SK-N-SH (cell line): Measurements from ENCODE around the gene RBM19. TPM values are rescaled to one million over a fixed set of nuclear protein-coding genes. Genes with fewer than 3 reads are reported as not detected.

Source experiments
- CTCF ChIA-PET: fragments of 300-600, 350-600 bp; formaldehyde crosslinking; extraction: SDS; loops from one replicate; lab custom pipeline; 2021; lab: Yijun Ruan, JAX
- POLR2A ChIA-PET: fragments of 350-600 bp; sonication (Branson Sonifier 250); formaldehyde crosslinking; extraction: SDS; loops from one replicate; lab custom pipeline; 2020; ENCODE audit warnings: antibody characterized with exemption, inconsistent platforms; lab: Yijun Ruan, JAX
- DNase-seq: peaks from one replicate; pipeline ENCODE4 v3.0.0; 2012
- H2AFZ ChIP-seq: fragments of 200-600 bp; sonication (generic); 2 replicates; pipeline ENCODE4 v1.8.1; 2016; ENCODE audit warnings: antibody characterized with exemption, mild to moderate bottlenecking, low read depth
- H3F3A ChIP-seq: fragments of 200-600 bp; sonication (generic); replicated peaks from 2 replicates; pipeline ENCODE3; 2016; ENCODE audit warnings: antibody characterized with exemption, mild to moderate bottlenecking; ENCODE audit not compliant: insufficient read depth
- H3K27ac ChIP-seq, 2 experiments: fragments of 200-500 bp in 1 of 2; fragments of 200-600 bp in 1 of 2; sonication (Bioruptor generic) in 1 of 2; sonication (generic), shearing (Covaris generic) in 1 of 2; 2 replicates each; pipeline versions ENCODE4 v1.5.1 to v1.6.1; 2014 to 2016; ENCODE audit warnings: low read depth in 2 of 2, inconsistent platforms in 1 of 2, low read length in 1 of 2, mild to moderate bottlenecking in 1 of 2, mixed read lengths in 1 of 2
- H3K27me3 ChIP-seq: fragments of 200-600 bp; sonication (generic), shearing (Covaris generic); 2 replicates; pipeline ENCODE4 v1.6.1; 2016; ENCODE audit warnings: mixed run types; ENCODE audit not compliant: insufficient read depth
- H3K36me3 ChIP-seq, 2 experiments: fragments of 200-500 bp in 1 of 2; fragments of 200-600 bp in 1 of 2; sonication (Bioruptor generic) in 1 of 2; sonication (generic) in 1 of 2; replicated peaks in 1 of 2; 2 replicates each; pipeline versions ENCODE3 to v1.5.1; 2014 to 2016; ENCODE audit warnings: low read length in 1 of 2, mild to moderate bottlenecking in 1 of 2; ENCODE audit not compliant: insufficient read depth in 2 of 2, control insufficient read depth in 1 of 2
- H3K4me1 ChIP-seq, 2 experiments: fragments of 200-500 bp in 1 of 2; fragments of 200-600 bp in 1 of 2; sonication (Bioruptor generic) in 1 of 2; sonication (generic), shearing (Covaris generic) in 1 of 2; 2 replicates each; pipeline versions ENCODE4 v1.5.1 to v1.6.1; 2014 to 2016; ENCODE audit warnings: low read depth in 1 of 2, low read length in 1 of 2, mixed run types in 1 of 2; ENCODE audit not compliant: insufficient read depth in 2 of 2, control insufficient read depth in 1 of 2
- H3K4me2 ChIP-seq: fragments of 200-600 bp; sonication (generic), shearing (Covaris generic); 2 replicates; pipeline ENCODE4 v1.6.1; 2017; ENCODE audit warnings: mixed run types
- H3K4me3 ChIP-seq, 2 experiments: fragments of 200-500 bp in 1 of 2; fragments of 200-600 bp in 1 of 2; sonication (Bioruptor generic) in 1 of 2; sonication (generic), shearing (Covaris generic) in 1 of 2; 2 replicates each; pipeline versions ENCODE4 v1.5.1 to v1.8.1; 2014 to 2016; ENCODE audit warnings: low read depth in 2 of 2, inconsistent platforms in 1 of 2, low read length in 1 of 2, mild to moderate bottlenecking in 1 of 2, mixed read lengths in 1 of 2, moderate library complexity in 1 of 2
- H3K79me2 ChIP-seq: fragments of 200-600 bp; sonication (generic); 2 replicates; pipeline ENCODE4 v1.8.1; 2017; ENCODE audit warnings: mild to moderate bottlenecking; ENCODE audit not compliant: insufficient read depth
- H3K9ac ChIP-seq: fragments of 200-600 bp; sonication (generic); 2 replicates; pipeline ENCODE4 v1.6.1; 2017; ENCODE audit warnings: mixed run types
- H3K9me2 ChIP-seq: fragments of 200-600 bp; sonication (generic); 2 replicates; pipeline ENCODE4 v1.6.1; 2017; ENCODE audit warnings: mixed run types
- H3K9me3 ChIP-seq: fragments of 200-600 bp; sonication (generic); 2 replicates; pipeline ENCODE4 v1.6.1; 2017; ENCODE audit warnings: mixed run types, mild to moderate bottlenecking, moderate library complexity
- H4K20me1 ChIP-seq: fragments of 200-600 bp; sonication (generic); 2 replicates; pipeline ENCODE4 v1.6.1; 2017; ENCODE audit warnings: mild to moderate bottlenecking, mixed run types; ENCODE audit not compliant: insufficient read depth
- EP300 ChIP-seq, 2 experiments: IDR thresholded peaks; 2 replicates each; pipeline versions ENCODE4 v1.4.0 to v1.6.1; 2012; ENCODE audit warnings: borderline replicate concordance in 1 of 2, low read depth in 1 of 2, low read length in 1 of 2
- FOSL2 ChIP-seq: IDR thresholded peaks from 2 replicates; pipeline ENCODE4 v1.4.0; 2012; ENCODE audit warnings: low read depth, mild to moderate bottlenecking, moderate library complexity, borderline replicate concordance
- FOXJ3 ChIP-seq: sonication (generic); formaldehyde crosslinking; IDR thresholded peaks from 2 replicates; pipeline ENCODE4 v1.5.1; 2020; ENCODE audit warnings: mild to moderate bottlenecking, missing genetic modification reagents
- GATA2 ChIP-seq: sonication (generic); formaldehyde crosslinking; IDR thresholded peaks from 2 replicates; pipeline ENCODE4 v1.5.0; 2020; ENCODE audit warnings: mild to moderate bottlenecking, missing genetic modification reagents
- MEF2A ChIP-seq: IDR thresholded peaks from 2 replicates; pipeline ENCODE4 v1.4.0; 2012; ENCODE audit warnings: low read depth, borderline replicate concordance
- NFIC ChIP-seq: IDR thresholded peaks from 2 replicates; pipeline ENCODE4 v1.4.0; 2012; ENCODE audit warnings: borderline replicate concordance
- NRF1 ChIP-seq: IDR thresholded peaks from 2 replicates; pipeline ENCODE4 v1.6.1; 2012; ENCODE audit warnings: low read depth, mild to moderate bottlenecking, low read length
- RFX5 ChIP-seq: IDR thresholded peaks from 2 replicates; pipeline ENCODE4 v1.6.1; 2012; ENCODE audit warnings: mild to moderate bottlenecking, improper control_type of control experiment, low read length
- ZBTB33 ChIP-seq: IDR thresholded peaks from 2 replicates; pipeline ENCODE4 v1.4.0; 2012; ENCODE audit warnings: low read depth, borderline replicate concordance
- WGBS: methylation state at CpG from one replicate; pipeline ENCODE4 v1.1.6; 2017; ENCODE audit warnings: low lambda C conversion rate; 5-methylcytosine and 5-hydroxymethylcytosine counted together
- polyA plus RNA-seq, 3 experiments: library from polyadenylated mRNA; depleted of rRNA; stranded (reverse); fragments of >200 nt; gene quantifications; 2 replicates each; pipeline ENCODE4 v1.2.3, GENCODE V29; 2012
- TF ChIP-seq, protein P1 (sequence below): fragments of 200-600 bp; sonication (generic); IDR thresholded peaks from 2 replicates; pipeline ENCODE4 v1.6.1; 2017; ENCODE audit warnings: antibody characterized with exemption, mild to moderate bottlenecking, moderate library complexity

RBM19 gene
- polyA plus RNA-seq, 1 of the 3 experiments (the other 2 are of a cell fraction): 16.6 TPM

DNA sequence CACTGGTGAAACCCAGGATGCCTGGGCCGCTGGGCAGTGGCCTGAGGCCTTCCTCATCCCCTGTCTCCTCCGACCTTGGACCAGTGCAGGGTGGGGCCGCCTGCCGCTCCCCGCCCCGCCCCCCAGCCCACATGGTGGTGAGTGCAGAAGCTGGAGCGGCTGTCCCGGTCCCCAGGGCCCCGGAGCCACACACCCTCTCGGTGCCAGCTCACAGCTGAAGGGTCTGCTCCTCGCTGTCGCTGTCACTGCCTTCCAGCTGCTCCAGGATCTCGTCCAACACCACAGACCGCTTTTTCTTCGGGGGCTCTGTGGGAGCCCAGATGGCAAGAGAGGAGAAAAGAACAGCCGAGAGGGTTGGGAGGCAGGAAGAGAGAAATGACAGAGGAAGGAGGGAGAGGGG, 143.1 kb downstream of the RBM19 start:
- H3K9me3 ChIP-seq: no peaks in the 10 kb centered on the region
- H3K4me1 ChIP-seq: no peaks in the 10 kb centered on the region; a peak in 1 of 4 replicates
- H3K4me2 ChIP-seq: no peak overlapping the region
- WGBS: 75% methylated on average over 9 of the region's 16 CpGs
- POLR2A ChIA-PET: no interaction called here
- H3K9ac ChIP-seq: no peak overlapping the region
- H3K27me3 ChIP-seq: no peaks in the 10 kb centered on the region
- no peak overlapping the region for H2AFZ ChIP-seq
- no peaks in the 10 kb centered on the region for H3K9me2 ChIP-seq
- DNase-seq: no peak
- no peaks in the 10 kb centered on the region for H3F3A ChIP-seq
- TF ChIP-seq NFIC (no peak), RFX5 (no peak), FOSL2 (no peak), MEF2A (no peak), EP300 (IDR thresholded peaks at IDR 0.05; ENCODE audit: borderline replicate concordance in 1 of 2, low read depth in 1 of 2, low read length in 1 of 2) (no peak)
- TF ChIP-seq, all 33 proteins: peak for 0
- H3K79me2 ChIP-seq: no peaks in the 10 kb centered on the region
- H3K4me3 ChIP-seq: no peak overlapping the region
- H3K27ac ChIP-seq: no peak overlapping the region
- H4K20me1 ChIP-seq: 0 out of 2 replicates have a peak, but pooled peaks cover 3% of the 10 kb centered on the region
- CTCF ChIA-PET: no interaction called here
- no peaks in the 10 kb centered on the region for H3K36me3 ChIP-seq

- Histone ChIP-seq H3K9ac (no peak overlapping the region), H3K4me3 (no peak overlapping the region), H3K4me2 (no peak overlapping the region), H3K36me3 (no peaks in the 10 kb centered on the region), H3K27ac (no peak overlapping the region), H3K79me2 (no peaks in the 10 kb centered on the region), H3K9me2 (no peaks in the 10 kb centered on the region), H4K20me1 (no peaks in the 10 kb centered on the region), H3F3A (no peaks in the 10 kb centered on the region), H3K4me1 (no peaks in the 10 kb centered on the region; a peak in 1 of 4 replicates), H3K9me3 (no peaks in the 10 kb centered on the region), H2AFZ (no peak overlapping the region), H3K27me3 (no peaks in the 10 kb centered on the region)
- WGBS: 92% methylated on average over 8 of the region's 8 CpGs
- ChIA-PET CTCF (interaction anchor here (1.0 to 1.2 kb wide), 4 partner anchors 17 to 359 kb away, joined by 3 to 4 read pairs (median 3); no protein-coding TSS in a partner anchor), POLR2A (no interaction called here)
- DNase-seq: no peak
- no peak for TF ChIP-seq RFX5
- TF ChIP-seq GATA2: no peak
- TF ChIP-seq NFIC: no peak
- no peak for TF ChIP-seq FOXJ3 (CRISPR knock-in tag)
- no peak for TF ChIP-seq ZBTB33
- TF ChIP-seq NRF1: no peak
- TF ChIP-seq, protein P1, sequence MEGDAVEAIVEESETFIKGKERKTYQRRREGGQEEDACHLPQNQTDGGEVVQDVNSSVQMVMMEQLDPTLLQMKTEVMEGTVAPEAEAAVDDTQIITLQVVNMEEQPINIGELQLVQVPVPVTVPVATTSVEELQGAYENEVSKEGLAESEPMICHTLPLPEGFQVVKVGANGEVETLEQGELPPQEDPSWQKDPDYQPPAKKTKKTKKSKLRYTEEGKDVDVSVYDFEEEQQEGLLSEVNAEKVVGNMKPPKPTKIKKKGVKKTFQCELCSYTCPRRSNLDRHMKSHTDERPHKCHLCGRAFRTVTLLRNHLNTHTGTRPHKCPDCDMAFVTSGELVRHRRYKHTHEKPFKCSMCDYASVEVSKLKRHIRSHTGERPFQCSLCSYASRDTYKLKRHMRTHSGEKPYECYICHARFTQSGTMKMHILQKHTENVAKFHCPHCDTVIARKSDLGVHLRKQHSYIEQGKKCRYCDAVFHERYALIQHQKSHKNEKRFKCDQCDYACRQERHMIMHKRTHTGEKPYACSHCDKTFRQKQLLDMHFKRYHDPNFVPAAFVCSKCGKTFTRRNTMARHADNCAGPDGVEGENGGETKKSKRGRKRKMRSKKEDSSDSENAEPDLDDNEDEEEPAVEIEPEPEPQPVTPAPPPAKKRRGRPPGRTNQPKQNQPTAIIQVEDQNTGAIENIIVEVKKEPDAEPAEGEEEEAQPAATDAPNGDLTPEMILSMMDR: no peak
Observed at GRCh38 chr12:113820842-113821241, 145.3 kb downstream of the RBM19 start.
